ENCODE data around the gene TAF10.

- TF ChIP-seq POLR2A (IDR thresholded peaks at IDR 0.05) (no peak), CTCF (IDR thresholded peaks at IDR 0.05) (no peak), POLR2AphosphoS5 (IDR thresholded peaks at IDR 0.05) (no peak)
These were observed 24.5 kb upstream of the TAF10 start for GRCh38 chr11:6636480-6636879.

Data from transverse colon (tissue), 4 donors.